HG02623 (cell line): ENCODE results near the gene SENP5.
A peak's percentile ranks its signal among the peaks of the same experiment; 100 is the strongest.
"Not testable (repeated sequence)": the region's sequence is repeated elsewhere in the genome, so short reads cannot be mapped to it uniquely, and the experiment has no call there.

Source experiments
- ATAC-seq: cut with Tn5 transposase; IDR thresholded peaks from one replicate; pipeline ENCODE4 v1.9.1; 2021; ENCODE audit warnings: moderate library complexity; ENCODE audit not compliant: unreplicated experiment

The SENP5 gene

GRCh38 chr3:196867507-196868296 is at the start of gene SENP5:
TSS of gene SENP5 (plus strand) at chr3:196867920. CDS start at chr3:196885182, 17,262 bp downstream.
- ATAC-seq, result peak; percentile 87

GRCh38 chr3:196821806-196822355 is 45.8 kb upstream of the SENP5 start:
- no peak for ATAC-seq

GRCh38 chr3:196829651-196830050 is 38.1 kb upstream of the SENP5 start:
- ATAC-seq, result not testable (repeated sequence)

GRCh38 chr3:196835086-196835485 is 32.6 kb upstream of the SENP5 start:
- ATAC-seq, result no peak

- not testable (repeated sequence) for ATAC-seq
Observed at GRCh38 chr3:196836626-196837025, 31.1 kb upstream of the SENP5 start.

- ATAC-seq, result no peak
Observed at GRCh38 chr3:196837819-196838420, 29.8 kb upstream of the SENP5 start.

GRCh38 chr3:196839351-196839750 is 28.4 kb upstream of the SENP5 start:
- ATAC-seq, result not testable (repeated sequence)

GRCh38 chr3:196842567-196843434 is 24.9 kb upstream of the SENP5 start:
- no peak for ATAC-seq

- no peak for ATAC-seq
Observed at GRCh38 chr3:196843435-196844110, 24.1 kb upstream of the SENP5 start.

- not testable (repeated sequence) for ATAC-seq
Observed at GRCh38 chr3:196844235-196845219, 23.2 kb upstream of the SENP5 start.

GRCh38 chr3:196848375-196848774 is 19.3 kb upstream of the SENP5 start:
- ATAC-seq, result not testable (repeated sequence)

GRCh38 chr3:196849180-196849741 is 18.5 kb upstream of the SENP5 start:
- no peak for ATAC-seq

- not testable (repeated sequence) for ATAC-seq
Observed at GRCh38 chr3:196863000-196863399, 4.7 kb upstream of the SENP5 start.

GRCh38 chr3:196867155-196867506 is 589 bp upstream of the SENP5 start:
- ATAC-seq, result no peak

- ATAC-seq, result peak; percentile 15
Observed at GRCh38 chr3:196868297-196868661, 559 bp downstream of the SENP5 start.

- ATAC-seq, result no peak
Observed at GRCh38 chr3:196872316-196872715, 4.6 kb downstream of the SENP5 start.

- ATAC-seq, result not testable (repeated sequence)
Observed at GRCh38 chr3:196874511-196875094, 6.9 kb downstream of the SENP5 start.

GRCh38 chr3:196875258-196875657 is 7.5 kb downstream of the SENP5 start:
- ATAC-seq, result no peak

GRCh38 chr3:196883361-196883760 is 15.6 kb downstream of the SENP5 start:
- ATAC-seq, result no peak
